ENCODE measurements around the gene SLC6A6. TPM values are rescaled to one million over a fixed set of nuclear protein-coding genes. Genes with fewer than 3 reads are reported as not detected.

The SLC6A6 gene
- polyA plus RNA-seq, 1 of the 3 experiments (the other 2 are of a cell fraction) = 19.1 TPM

GRCh38 chr3:14520967-14521366 is 118.6 kb downstream of the SLC6A6 start:
- Histone ChIP-seq H3K4me1 (ENCODE audit: control insufficient read depth in 1 of 2, insufficient read depth in 2 of 2, low read depth in 1 of 2, low read length in 1 of 2) (no peaks in the 10 kb centered on the region), H3K9me2 (no peaks in the 10 kb centered on the region), H3K9me3 (no peaks in the 10 kb centered on the region), H4K20me1 (ENCODE audit: insufficient read depth) (no peaks in the 10 kb centered on the region), H3K27me3 (ENCODE audit: insufficient read depth) (no peaks in the 10 kb centered on the region; the same call in 1 of the 2 replicates), H3K79me2 (ENCODE audit: insufficient read depth) (no peaks in the 10 kb centered on the region), H3K4me3 (ENCODE audit: low read depth in 2 of 2, low read length in 1 of 2) (no peak overlapping the region), H3K27ac (ENCODE audit: low read depth in 2 of 2, low read length in 1 of 2) (no peak overlapping the region), H3F3A (replicated peaks; ENCODE audit: insufficient read depth) (no peaks in the 10 kb centered on the region), H2AFZ (ENCODE audit: low read depth) (no peak overlapping the region), H3K36me3 (replicated peaks in 1 of 2; ENCODE audit: control insufficient read depth in 1 of 2, insufficient read depth in 2 of 2, low read length in 1 of 2) (no peaks in the 10 kb centered on the region), H3K4me2 (no peak overlapping the region), H3K9ac (no peak overlapping the region)
- no peak for DNase-seq
- WGBS (ENCODE audit: low lambda C conversion rate) = 75% methylated on average over 8 of the region's 8 CpGs
- POLR2A ChIA-PET = no interaction called here
- no peak for TF ChIP-seq PBX3 (IDR thresholded peaks at IDR 0.05)
- no peak for TF ChIP-seq CHD2 (IDR thresholded peaks at IDR 0.05; ENCODE audit: low read length, partially characterized antibody)
- TF ChIP-seq RAD21 (IDR thresholded peaks at IDR 0.05; ENCODE audit: low read length) = no peak
- no peak for TF ChIP-seq TCF12 (IDR thresholded peaks at IDR 0.05)
- TF ChIP-seq USF2 (IDR thresholded peaks at IDR 0.05; ENCODE audit: borderline replicate concordance, low read depth, low read length) = no peak
- TF ChIP-seq MAX (IDR thresholded peaks at IDR 0.05; ENCODE audit: low read depth) = no peak
- TF ChIP-seq GABPA (IDR thresholded peaks at IDR 0.05; ENCODE audit: low read depth) = no peak
- CTCF ChIA-PET = interaction anchor here (5.0 kb wide), 1 partner anchor 12 kb away, joined by 38 read pairs; no protein-coding TSS in a partner anchor

- Histone ChIP-seq H4K20me1 (ENCODE audit: insufficient read depth) (no peaks in the 10 kb centered on the region), H3K79me2 (ENCODE audit: insufficient read depth) (no peaks in the 10 kb centered on the region), H3K4me1 (ENCODE audit: control insufficient read depth in 1 of 2, insufficient read depth in 2 of 2, low read depth in 1 of 2, low read length in 1 of 2) (no peaks in the 10 kb centered on the region), H2AFZ (ENCODE audit: low read depth) (no peak overlapping the region), H3K9me2 (no peaks in the 10 kb centered on the region), H3K27me3 (ENCODE audit: insufficient read depth) (no peaks in the 10 kb centered on the region; the same call in 1 of the 2 replicates), H3K4me3 (ENCODE audit: low read depth in 2 of 2, low read length in 1 of 2) (no peak overlapping the region), H3K36me3 (replicated peaks in 1 of 2; ENCODE audit: control insufficient read depth in 1 of 2, insufficient read depth in 2 of 2, low read length in 1 of 2) (no peaks in the 10 kb centered on the region), H3K27ac (ENCODE audit: low read depth in 2 of 2, low read length in 1 of 2) (no peak overlapping the region), H3F3A (replicated peaks; ENCODE audit: insufficient read depth) (no peaks in the 10 kb centered on the region), H3K4me2 (no peak overlapping the region), H3K9me3 (no peaks in the 10 kb centered on the region), H3K9ac (no peak overlapping the region)
- ChIA-PET CTCF (interaction anchor here (0.8 to 5.0 kb wide), 3 partner anchors 13 to 26 kb away, joined by 3 to 38 read pairs (median 4); no protein-coding TSS in a partner anchor), POLR2A (no interaction called here)
- TF ChIP-seq MEF2A (IDR thresholded peaks at IDR 0.05; ENCODE audit: borderline replicate concordance, low read depth) = no peak
- no peak for TF ChIP-seq SIN3A (IDR thresholded peaks at IDR 0.05; ENCODE audit: borderline replicate concordance, low read depth, low read length)
- TF ChIP-seq REST (IDR thresholded peaks at IDR 0.05; ENCODE audit: low read depth, low read length) = no peak
- no peak for TF ChIP-seq FOXJ3 (CRISPR knock-in tag; IDR thresholded peaks at IDR 0.05)
- TF ChIP-seq USF1 (IDR thresholded peaks at IDR 0.05; ENCODE audit: borderline replicate concordance, low read depth) = no peak
- no peak for TF ChIP-seq RFX5 (IDR thresholded peaks at IDR 0.05; ENCODE audit: low read length)
- TF ChIP-seq IRF3 (IDR thresholded peaks at IDR 0.05; ENCODE audit: low read depth, low read length) = no peak
- WGBS (ENCODE audit: low lambda C conversion rate) = 78% methylated on average over 9 of the region's 12 CpGs
- DNase-seq = no peak
Observed at GRCh38 chr3:14521611-14522010, 119.2 kb downstream of the SLC6A6 start.

Measured in SK-N-SH (cell line).